Stimulated activated effector memory CD8-positive, alpha-beta T cell treated with anti-CD3 and anti-CD28 coated beads, Interleukin-12 subunit alpha, Interleukin-12 subunit beta, amount 100 ng/mL, for 72 hours (primary cell): Measurements from ENCODE around the gene SRRM3.
"Not testable (repeated sequence)": the region's sequence is repeated elsewhere in the genome, so short reads cannot be mapped to it uniquely, and the experiment has no call there.

Experiments
- ATAC-seq: fragments of 150-1000 bp; cut with Tn5 transposase; 2 replicates; pipeline ENCODE4 v1.10.0; 2021
- DNase-seq, 2 donors: peaks; one replicate each; pipeline ENCODE4 v3.0.0; 2021 to 2022; ENCODE audit warnings: low spot score in 2 of 2
- H3K27ac Mint-ChIP-seq: one replicate; pipeline ENCODE4 v1.8.0; 2022; ENCODE audit warnings: mild to moderate bottlenecking, mixed read lengths
- H3K36me3 Mint-ChIP-seq: one replicate; pipeline ENCODE4 v1.8.0; 2022; ENCODE audit warnings: mild to moderate bottlenecking, mixed read lengths
- H3K4me1 Mint-ChIP-seq: one replicate; pipeline ENCODE4 v1.8.0; 2022; ENCODE audit warnings: mixed read lengths
- H3K4me3 Mint-ChIP-seq: one replicate; pipeline ENCODE4 v1.8.0; 2022; ENCODE audit warnings: mild to moderate bottlenecking, mixed read lengths
- H3K9me3 Mint-ChIP-seq: one replicate; pipeline ENCODE4 v1.8.0; 2022; ENCODE audit warnings: mixed read lengths

SRRM3 gene

DNA sequence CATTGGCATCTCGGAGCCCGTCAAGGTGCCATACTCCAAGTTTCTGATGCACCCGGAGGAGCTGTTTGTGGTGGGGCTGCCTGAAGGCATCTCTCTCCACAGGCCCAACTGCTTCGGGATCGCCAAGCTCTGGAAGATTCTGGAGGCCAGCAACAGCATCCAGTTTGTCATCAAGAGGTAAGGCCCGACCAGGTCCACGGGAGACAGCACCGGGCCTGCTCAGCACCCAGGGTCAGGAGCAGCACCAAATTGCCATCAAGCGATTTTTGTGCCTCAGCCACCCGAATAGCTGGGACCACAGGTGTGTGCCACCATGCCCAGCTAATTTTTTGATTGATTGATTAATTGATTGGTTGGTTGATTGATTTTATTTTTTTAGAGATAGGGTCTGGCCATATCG, 24.7 kb upstream of the SRRM3 start:
- DNase-seq, H3K4me1 Mint-ChIP-seq, H3K4me3 Mint-ChIP-seq, H3K27ac Mint-ChIP-seq, H3K9me3 Mint-ChIP-seq, ATAC-seq, H3K36me3 Mint-ChIP-seq: not testable (repeated sequence)

DNA sequence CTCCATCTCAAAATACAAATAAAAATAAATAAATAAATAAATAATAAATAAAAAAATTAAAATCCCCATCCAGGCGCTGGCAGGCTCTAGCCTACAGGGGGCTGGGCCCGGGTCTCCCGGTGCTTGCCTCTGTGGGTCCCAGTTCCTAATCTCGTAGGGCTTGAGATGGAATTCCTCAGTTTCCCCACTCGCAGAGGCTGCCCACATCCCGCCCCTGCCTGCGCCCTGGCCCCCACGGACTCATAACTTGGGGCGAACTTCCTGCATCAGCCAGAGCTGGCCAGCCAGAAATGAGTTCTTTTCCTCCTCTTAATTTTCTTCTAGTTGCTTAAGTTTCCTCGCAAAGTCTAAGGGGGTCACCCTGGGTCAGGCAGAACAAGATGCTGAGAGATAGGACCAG, 22.0 kb upstream of the SRRM3 start:
- Mint-ChIP-seq H3K36me3 (no peaks in the 10 kb centered on the region), H3K9me3 (no peaks in the 10 kb centered on the region), H3K27ac (no peak overlapping the region), H3K4me3 (no peak overlapping the region), H3K4me1 (peaks cover 7% of the 10 kb centered on the region)
- DNase-seq: no peak
- ATAC-seq: no peak

GRCh38 chr7:76182225-76182960, 19.3 kb upstream of the SRRM3 start:
- Mint-ChIP-seq H3K4me1 (peaks cover 7% of the 10 kb centered on the region), H3K36me3 (no peaks in the 10 kb centered on the region), H3K4me3 (no peak overlapping the region), H3K27ac (no peak overlapping the region), H3K9me3 (no peaks in the 10 kb centered on the region)
- DNase-seq: no peak
- no peak for ATAC-seq

DNA sequence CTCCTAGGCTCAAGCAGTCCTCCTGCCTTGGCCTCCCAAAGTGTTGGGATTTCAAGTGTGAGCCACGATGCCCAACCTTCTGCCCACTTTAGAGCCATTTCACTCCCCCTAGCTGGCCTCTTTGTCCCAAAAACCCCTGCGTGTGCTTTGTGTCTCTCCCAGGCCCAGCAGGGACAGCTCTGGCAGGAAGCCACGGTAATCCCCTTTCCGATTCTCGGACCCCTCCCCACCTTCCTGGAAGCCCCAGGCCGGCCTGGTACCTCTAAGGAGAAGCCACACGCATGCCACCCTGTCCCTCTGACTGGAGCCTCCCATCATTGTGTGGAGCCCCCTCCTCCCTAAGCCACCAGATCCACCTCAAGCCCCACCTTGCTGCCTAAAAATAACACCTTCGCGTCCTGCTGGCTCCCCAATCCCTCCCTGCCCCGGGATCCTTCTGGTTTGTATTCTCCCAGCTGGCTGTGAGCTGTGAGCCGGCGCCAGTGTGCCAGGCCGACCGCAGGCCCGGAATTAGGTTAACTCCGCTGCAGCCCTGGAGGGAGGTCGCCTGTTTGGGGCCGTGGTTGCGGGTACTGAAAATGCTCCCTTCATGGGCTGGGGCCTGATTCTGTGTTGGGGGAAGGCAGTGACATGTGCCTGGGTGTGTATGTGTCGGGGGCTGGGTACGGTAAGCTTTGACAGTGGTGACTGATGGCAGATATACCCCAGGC, 16.4 kb upstream of the SRRM3 start:
- ATAC-seq: no peak
- no peaks in the 10 kb centered on the region for H3K4me1 Mint-ChIP-seq
- H3K9me3 Mint-ChIP-seq: no peaks in the 10 kb centered on the region
- no peak overlapping the region for H3K27ac Mint-ChIP-seq
- no peak overlapping the region for H3K4me3 Mint-ChIP-seq
- H3K36me3 Mint-ChIP-seq: no peaks in the 10 kb centered on the region
- DNase-seq: no peak

DNA sequence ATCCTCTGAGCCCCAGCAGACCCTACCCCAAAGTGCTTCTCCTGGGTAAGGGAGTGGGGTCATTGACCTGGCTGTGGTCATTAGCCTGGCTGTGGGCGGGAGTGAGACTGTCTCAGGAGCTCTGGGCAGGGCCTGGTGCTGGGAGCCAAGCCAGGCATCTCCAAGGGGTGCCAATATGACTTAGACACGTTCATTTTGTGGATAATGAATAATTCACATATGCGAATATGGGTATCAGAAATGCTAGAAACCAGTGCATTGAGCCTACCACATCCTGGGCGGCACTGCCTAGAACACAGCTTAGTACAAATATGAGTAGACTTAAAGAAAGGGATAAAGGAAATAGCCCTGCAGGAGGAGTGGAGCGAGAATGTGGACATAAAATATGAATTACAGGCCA, 14.4 kb upstream of the SRRM3 start:
- Mint-ChIP-seq H3K36me3 (no peaks in the 10 kb centered on the region), H3K27ac (no peak overlapping the region), H3K4me3 (no peak overlapping the region), H3K9me3 (no peaks in the 10 kb centered on the region), H3K4me1 (no peaks in the 10 kb centered on the region)
- no peak for ATAC-seq
- DNase-seq: no peak

GRCh38 chr7:76189276-76189675, 12.4 kb upstream of the SRRM3 start:
- Mint-ChIP-seq H3K4me3 (no peak overlapping the region), H3K9me3 (no peaks in the 10 kb centered on the region), H3K27ac (no peak overlapping the region), H3K4me1 (no peaks in the 10 kb centered on the region), H3K36me3 (no peaks in the 10 kb centered on the region)
- ATAC-seq (peak; percentile 21), DNase-seq (no peak)

DNA sequence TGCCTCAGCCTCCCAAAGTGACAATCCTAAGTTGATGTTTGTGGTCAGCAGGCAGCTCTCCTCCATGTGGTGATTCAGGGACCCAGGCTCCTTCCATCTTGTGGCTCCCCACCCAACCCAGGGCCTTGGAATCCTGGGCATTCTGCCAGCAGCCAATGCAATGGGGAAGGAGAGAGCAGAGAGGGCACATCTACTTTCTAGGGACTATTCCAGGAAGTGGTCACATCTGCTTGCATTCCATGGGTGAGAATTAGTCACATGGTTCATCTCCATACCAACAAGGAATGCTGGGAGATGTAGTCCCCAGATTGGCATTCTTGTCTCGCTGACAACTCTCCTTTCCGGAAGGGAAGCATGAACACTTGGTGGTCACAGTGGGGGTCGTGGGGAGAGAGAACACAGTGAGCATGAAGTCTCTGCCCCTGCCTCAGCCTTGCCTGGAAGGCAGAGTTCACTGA, 9.9 kb upstream of the SRRM3 start:
- DNase-seq (no peak), ATAC-seq (no peak)
- H3K4me3 Mint-ChIP-seq: no peak overlapping the region
- no peak overlapping the region for H3K27ac Mint-ChIP-seq
- no peaks in the 10 kb centered on the region for H3K9me3 Mint-ChIP-seq
- H3K4me1 Mint-ChIP-seq: no peaks in the 10 kb centered on the region
- H3K36me3 Mint-ChIP-seq: no peaks in the 10 kb centered on the region

DNA sequence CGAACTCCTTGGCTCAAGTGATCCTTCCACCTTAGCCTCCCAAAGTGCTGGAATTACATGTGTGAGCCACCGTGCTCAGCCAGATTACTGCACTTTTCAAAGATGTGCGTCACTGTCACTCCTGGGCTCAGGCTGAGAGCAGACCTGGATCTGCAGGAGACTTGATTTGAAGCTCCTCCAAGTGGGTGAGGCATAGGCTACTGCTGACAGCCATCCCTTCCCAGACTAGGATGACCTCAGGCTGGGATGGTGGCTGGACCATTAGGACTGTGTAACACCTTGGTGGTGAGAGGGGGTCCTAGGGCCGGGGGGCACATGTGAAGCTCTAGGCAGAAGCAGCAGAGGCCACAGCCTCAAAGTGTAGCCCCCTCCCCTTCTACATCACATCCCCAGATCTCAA, 8.2 kb upstream of the SRRM3 start:
- Mint-ChIP-seq H3K4me3 (no peak overlapping the region), H3K9me3 (no peaks in the 10 kb centered on the region), H3K27ac (no peak overlapping the region), H3K4me1 (no peaks in the 10 kb centered on the region), H3K36me3 (no peaks in the 10 kb centered on the region)
- ATAC-seq (no peak), DNase-seq (no peak)

GRCh38 chr7:76193883-76194282, 7.8 kb upstream of the SRRM3 start:
- ATAC-seq: no peak

DNA sequence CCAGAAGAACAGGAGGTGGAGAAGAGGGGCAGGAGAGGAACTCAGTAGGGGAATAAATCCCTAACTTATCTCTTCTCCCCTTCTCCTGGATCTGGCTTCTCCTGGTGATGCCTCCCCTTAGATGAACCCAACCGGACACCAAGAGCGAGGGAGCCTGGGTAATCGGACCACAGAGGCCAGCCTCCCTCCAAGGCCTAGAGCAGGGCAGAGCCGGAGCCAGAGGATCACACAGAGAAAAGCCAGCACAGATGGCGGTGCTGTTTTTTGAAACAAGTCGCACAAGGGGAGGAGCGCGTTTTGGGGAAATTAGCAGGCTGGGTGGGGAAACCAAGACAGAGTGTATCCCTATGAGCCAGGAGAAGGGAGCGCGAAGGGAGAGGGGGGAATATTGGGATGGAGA, 4.9 kb upstream of the SRRM3 start:
- H3K27ac Mint-ChIP-seq: no peak overlapping the region
- DNase-seq (no peak), ATAC-seq (no peak)
- H3K9me3 Mint-ChIP-seq: no peaks in the 10 kb centered on the region
- H3K4me3 Mint-ChIP-seq: no peak overlapping the region
- H3K36me3 Mint-ChIP-seq: no peaks in the 10 kb centered on the region
- H3K4me1 Mint-ChIP-seq: no peaks in the 10 kb centered on the region

More at GRCh38 chr7:76193883-76194282, 7.8 kb upstream of the SRRM3 start:
- Mint-ChIP-seq H3K4me1 (no peaks in the 10 kb centered on the region), H3K36me3 (no peaks in the 10 kb centered on the region), H3K4me3 (no peak overlapping the region), H3K27ac (no peak overlapping the region), H3K9me3 (no peaks in the 10 kb centered on the region)
- no peak for DNase-seq

DNA sequence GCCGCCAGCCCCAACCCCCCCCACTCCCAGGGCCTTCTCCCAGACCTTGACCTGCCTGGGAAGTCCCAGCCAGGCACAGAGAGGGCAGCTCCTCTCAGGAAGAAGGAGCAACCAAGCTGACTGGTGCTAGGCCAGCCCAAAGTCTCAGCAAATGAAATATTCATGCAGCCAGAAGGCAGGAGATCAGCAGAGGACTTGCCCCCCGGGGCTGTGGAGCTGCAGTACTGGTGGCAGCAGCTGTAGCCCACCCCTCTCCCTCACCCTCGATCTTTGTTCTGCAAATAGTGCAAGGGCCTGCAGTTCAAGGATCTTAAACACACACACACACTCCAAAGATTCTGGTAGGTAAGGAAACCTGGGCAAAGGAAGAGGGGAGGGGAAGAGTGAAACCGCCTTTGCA, 3.5 kb upstream of the SRRM3 start:
- Mint-ChIP-seq H3K4me1 (no peaks in the 10 kb centered on the region), H3K27ac (no peak overlapping the region), H3K9me3 (no peaks in the 10 kb centered on the region), H3K4me3 (no peak overlapping the region), H3K36me3 (no peaks in the 10 kb centered on the region)
- ATAC-seq (no peak), DNase-seq (no peak)

GRCh38 chr7:76202666-76203030, 952 bp downstream of the SRRM3 start:
- Mint-ChIP-seq H3K4me3 (no peak overlapping the region), H3K27ac (no peak overlapping the region), H3K9me3 (no peaks in the 10 kb centered on the region), H3K4me1 (no peaks in the 10 kb centered on the region), H3K36me3 (no peaks in the 10 kb centered on the region)
- DNase-seq: no peak
- ATAC-seq: no peak

- ATAC-seq (no peak), DNase-seq (no peak)
- Mint-ChIP-seq H3K4me1 (no peaks in the 10 kb centered on the region), H3K27ac (no peak overlapping the region), H3K36me3 (no peaks in the 10 kb centered on the region), H3K4me3 (no peak overlapping the region), H3K9me3 (no peaks in the 10 kb centered on the region)
Observed at GRCh38 chr7:76204147-76204546, 2.5 kb downstream of the SRRM3 start.

GRCh38 chr7:76206633-76207032, 4.9 kb downstream of the SRRM3 start:
- Mint-ChIP-seq H3K36me3 (no peaks in the 10 kb centered on the region), H3K4me1 (no peaks in the 10 kb centered on the region), H3K27ac (no peak overlapping the region), H3K4me3 (no peak overlapping the region), H3K9me3 (no peaks in the 10 kb centered on the region)
- no peak for ATAC-seq
- no peak for DNase-seq

DNA sequence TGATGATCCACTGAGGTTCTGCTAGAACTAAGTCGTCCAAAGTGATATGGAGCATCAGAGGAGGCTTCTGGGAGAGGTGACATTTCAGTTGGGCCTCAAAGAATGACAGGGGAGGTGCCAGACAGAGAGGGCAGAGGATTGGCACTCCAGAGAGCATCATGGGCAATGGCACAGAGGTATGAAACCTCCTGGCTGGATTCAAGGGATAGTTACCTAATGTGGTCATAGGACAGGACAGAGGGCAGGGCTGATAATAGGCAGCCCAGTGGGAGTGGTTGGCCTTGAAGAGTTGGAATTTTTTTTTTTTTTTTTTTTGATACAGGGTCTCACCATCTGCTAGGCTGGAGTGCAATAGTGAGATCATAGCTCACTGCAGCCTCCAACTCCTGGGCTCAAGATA, 7.6 kb downstream of the SRRM3 start:
- DNase-seq (no peak), ATAC-seq (no peak)
- Mint-ChIP-seq H3K4me3 (no peak overlapping the region), H3K4me1 (no peaks in the 10 kb centered on the region), H3K27ac (no peak overlapping the region), H3K36me3 (no peaks in the 10 kb centered on the region), H3K9me3 (no peaks in the 10 kb centered on the region)

DNA sequence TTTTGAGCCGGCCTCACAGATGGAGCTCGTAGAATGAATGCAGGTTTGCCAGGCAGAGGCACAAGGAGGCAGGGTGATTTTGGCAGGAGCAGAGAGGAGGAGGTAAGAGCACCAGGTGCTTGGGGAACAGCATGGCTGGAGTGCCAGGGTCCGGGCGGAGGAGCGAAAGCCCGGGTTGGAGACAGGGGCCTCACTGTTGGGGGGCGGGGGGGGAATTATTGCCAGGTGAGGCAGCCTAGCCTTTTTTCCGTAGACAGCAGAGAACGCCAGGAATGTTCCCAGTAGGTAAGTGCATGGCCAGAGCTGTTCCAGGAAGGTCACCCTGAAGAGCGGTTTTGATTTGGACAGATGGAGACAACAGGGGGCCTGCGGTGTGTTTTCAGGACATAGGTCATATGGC, 9.5 kb downstream of the SRRM3 start:
- Mint-ChIP-seq H3K9me3 (no peaks in the 10 kb centered on the region), H3K27ac (no peak overlapping the region), H3K4me1 (no peaks in the 10 kb centered on the region), H3K36me3 (no peaks in the 10 kb centered on the region), H3K4me3 (no peak overlapping the region)
- DNase-seq (no peak), ATAC-seq (no peak)
